Measurements from ENCODE around the gene UCP2. TPM values are rescaled to one million over a fixed set of nuclear protein-coding genes. Genes with fewer than 3 reads are reported as not detected.

The UCP2 gene
- total and polyA plus RNA-seq, 10 of the 15 experiments (the other 5 are each of a cell fraction or from before 2014, with no cell fraction given), result 32.9 to 248 (median 154) TPM

DNA sequence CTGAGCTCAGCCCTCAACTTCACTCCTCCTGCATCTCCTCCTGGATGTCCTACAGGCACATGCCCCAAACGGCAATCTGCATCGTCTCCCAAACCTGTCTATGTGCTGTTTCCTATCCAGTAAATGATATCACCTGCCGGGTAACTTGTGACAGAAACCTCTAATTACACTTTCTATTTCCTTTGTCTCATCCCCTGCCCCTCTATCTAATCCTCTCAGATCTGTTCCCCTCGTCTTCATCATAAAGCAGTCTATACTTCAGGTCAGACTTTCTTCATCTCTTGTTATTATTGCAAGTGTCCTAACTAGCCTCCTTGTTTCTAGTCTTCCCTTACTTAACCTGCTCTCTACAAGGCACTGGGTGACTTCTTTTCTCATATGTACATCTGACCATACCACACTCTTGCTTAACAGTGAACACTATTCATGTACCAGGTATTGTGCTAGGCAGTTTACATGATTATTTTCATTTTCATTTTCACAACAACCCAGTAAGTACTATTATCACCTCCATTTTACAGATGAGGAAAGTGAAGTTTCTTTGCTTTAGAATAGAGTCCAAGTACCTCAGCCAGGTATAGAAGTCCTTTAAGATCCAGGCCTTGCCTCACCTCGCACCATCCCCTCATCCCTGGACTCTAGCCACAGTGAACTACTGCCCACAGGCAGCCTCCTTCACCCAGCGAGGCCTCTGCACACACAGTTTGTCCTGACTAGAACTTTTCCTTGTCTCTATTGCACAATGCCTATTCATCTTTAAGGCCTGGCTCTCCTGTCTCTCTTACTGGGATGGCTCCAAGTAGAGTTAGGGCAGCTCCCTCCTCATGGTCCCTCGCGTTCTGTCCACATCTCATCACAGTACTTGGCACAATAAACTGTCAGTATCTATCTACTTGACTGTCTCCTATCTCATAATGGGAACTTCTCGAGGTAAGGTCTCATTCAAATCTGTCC, 48.4 kb upstream of the UCP2 start:
- Histone ChIP-seq H3K27ac (ENCODE audit: control insufficient read depth, insufficient read depth) (0 out of 2 replicates have a peak overlapping the region, but pooled peaks have one; percentile 0), H4K20me1 (ENCODE audit: control insufficient read depth, insufficient read depth) (no peaks in the 10 kb centered on the region), H3K36me3 (ENCODE audit: control insufficient read depth in 2 of 2, insufficient read depth in 2 of 2, low read length in 1 of 2) (peaks cover 12 to 16% of the 10 kb centered on the region in 2 experiments; a peak in 3 of 4 replicates), H3K4me2 (ENCODE audit: control insufficient read depth, insufficient read depth) (no peak overlapping the region), H3K27me3 (replicated peaks in 1 of 2; ENCODE audit: control insufficient read depth in 2 of 2, insufficient read depth in 2 of 2, low read length in 1 of 2) (no peaks in the 10 kb centered on the region), H3K4me1 (ENCODE audit: control insufficient read depth, insufficient read depth, low read length) (peaks cover 9% of the 10 kb centered on the region), H3K9me3 (replicated peaks; ENCODE audit: control insufficient read depth, insufficient read depth, low read length) (no peaks in the 10 kb centered on the region), H3K79me2 (ENCODE audit: control insufficient read depth, insufficient read depth, low read length) (no peaks in the 10 kb centered on the region), H2AFZ (ENCODE audit: control insufficient read depth, low read depth, low read length) (peak overlapping the region; percentile 46), H3K9ac (ENCODE audit: control insufficient read depth, insufficient read depth, low read length) (no peak overlapping the region), H3K4me3 (no peak overlapping the region)
- POLR2A ChIA-PET, result no interaction called here
- intact Hi-C loops (cut with micrococcal nuclease; ENCODE audit: unreplicated experiment), result loop anchor here (5.0 kb wide), 1 partner anchor 69 kb away; no protein-coding TSS in a partner anchor
- RAD21 ChIA-PET (ENCODE audit: unreplicated experiment), result interaction anchor here (1.2 to 2.6 kb wide), 2 partner anchors 51 to 65 kb away, joined by 5 to 8 read pairs; no protein-coding TSS in a partner anchor
- BruUV-seq (replicated peaks), result no TSS peak
- ATAC-seq (peak; percentile 69), DNase-seq (ENCODE audit: low read depth, low spot score) (no peak), FAIRE-seq (peak; percentile 73)
- in situ Hi-C loops (cut with MboI), result no loop called here
- SMC1A ChIA-PET (ENCODE audit: uncharacterized antibody, unreplicated experiment), result interaction anchor here (1.5 kb wide), 1 partner anchor 51 kb away, joined by 3 read pairs; no protein-coding TSS in a partner anchor
- CTCF ChIA-PET, result interaction anchor here (1.5 kb wide), 1 partner anchor 10 kb away, joined by 3 read pairs; no protein-coding TSS in a partner anchor
- 79% methylated on average over 9 of the region's 9 CpGs for WGBS (ENCODE audit: insufficient coverage, insufficient replicate concordance, low lambda C conversion rate, missing lambda C conversion rate)
- TF ChIP-seq ZNF217 (IDR thresholded peaks at IDR 0.05), result no peak
- TF ChIP-seq YY1 (IDR thresholded peaks at IDR 0.05; ENCODE audit: low read depth, low read length), result no peak
- no peak for TF ChIP-seq SUPT20H (IDR thresholded peaks at IDR 0.05; ENCODE audit: borderline replicate concordance, control insufficient read depth, low read depth, low read length)
- TF ChIP-seq DPF2 (IDR thresholded peaks at IDR 0.05), result no peak
- no peak for TF ChIP-seq KDM1A (IDR thresholded peaks at IDR 0.05; ENCODE audit: borderline replicate concordance)
- TF ChIP-seq, protein P1, sequence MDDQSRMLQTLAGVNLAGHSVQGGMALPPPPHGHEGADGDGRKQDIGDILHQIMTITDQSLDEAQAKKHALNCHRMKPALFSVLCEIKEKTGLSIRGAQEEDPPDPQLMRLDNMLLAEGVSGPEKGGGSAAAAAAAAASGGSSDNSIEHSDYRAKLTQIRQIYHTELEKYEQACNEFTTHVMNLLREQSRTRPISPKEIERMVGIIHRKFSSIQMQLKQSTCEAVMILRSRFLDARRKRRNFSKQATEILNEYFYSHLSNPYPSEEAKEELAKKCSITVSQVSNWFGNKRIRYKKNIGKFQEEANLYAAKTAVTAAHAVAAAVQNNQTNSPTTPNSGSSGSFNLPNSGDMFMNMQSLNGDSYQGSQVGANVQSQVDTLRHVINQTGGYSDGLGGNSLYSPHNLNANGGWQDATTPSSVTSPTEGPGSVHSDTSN (IDR thresholded peaks at IDR 0.05; ENCODE audit: insufficient replicate concordance, low read depth, low read length), result no peak
- TF ChIP-seq NFIC (IDR thresholded peaks at IDR 0.05; ENCODE audit: low read depth, low read length), result no peak
- no peak for TF ChIP-seq RB1 (IDR thresholded peaks at IDR 0.05; ENCODE audit: borderline replicate concordance)
- TF ChIP-seq EGR1 (IDR thresholded peaks at IDR 0.05; ENCODE audit: borderline replicate concordance in 1 of 2, low read depth in 2 of 2, low read length in 2 of 2), result no peak
- TF ChIP-seq BHLHE40 (IDR thresholded peaks at IDR 0.05; ENCODE audit: borderline replicate concordance in 1 of 2, low read depth in 2 of 2, low read length in 1 of 2), result no peak

All from GM12878 (cell line).